GM12874 (cell line): ENCODE results near the gene MBTPS2.

Experiments used
- CTCF ChIP-seq: IDR thresholded peaks from 2 replicates; pipeline ENCODE4 v1.5.1; 2011; ENCODE audit warnings: low read depth, mild to moderate bottlenecking, control low read depth, low read length, moderate library complexity; ENCODE audit not compliant: insufficient read depth

MBTPS2 gene

GRCh38 chrX:21905313-21905712 is 65.9 kb downstream of the MBTPS2 start:
- TF ChIP-seq CTCF, result no peak

GRCh38 chrX:21905953-21906352 is 66.5 kb downstream of the MBTPS2 start:
- TF ChIP-seq CTCF, result no peak

GRCh38 chrX:21907260-21907659 is 67.8 kb downstream of the MBTPS2 start:
- TF ChIP-seq CTCF, result no peak

- no peak for TF ChIP-seq CTCF
These were observed 72.1 kb downstream of the MBTPS2 start for GRCh38 chrX:21911481-21911880.

- TF ChIP-seq CTCF, result no peak
These were observed 72.8 kb downstream of the MBTPS2 start for GRCh38 chrX:21912220-21912619.

GRCh38 chrX:21912989-21913388 is 73.6 kb downstream of the MBTPS2 start:
- no peak for TF ChIP-seq CTCF

- TF ChIP-seq CTCF, result no peak
These were observed 86.7 kb downstream of the MBTPS2 start for GRCh38 chrX:21926116-21926515.
